Tibial nerve (tissue), 4 donors: Measurements from ENCODE around the gene BCOR. TPM values are rescaled to one million over a fixed set of nuclear protein-coding genes. Genes with fewer than 3 reads are reported as not detected.

Experiments used
- DNase-seq, 2 donors: peaks; one replicate each; pipeline ENCODE4 v3.0.0-alpha.2; 2019; ENCODE audit warnings: low spot score in 2 of 2
- H3K27ac ChIP-seq, 4 donors: fragments of 200-600 bp; sonication (generic) in 3 of 4; one replicate each; pipeline ENCODE4 v1.5.1; 2017 to 2019; ENCODE audit warnings: mild to moderate bottlenecking in 1 of 4
- H3K27me3 ChIP-seq, 2 donors: fragments of 200-600 bp; sonication (generic) in 1 of 2; one replicate each; pipeline versions ENCODE4 v1.5.1 to v1.6.0; 2017 to 2019
- H3K36me3 ChIP-seq, 3 donors: fragments of 200-600 bp; sonication (generic); one replicate each; pipeline ENCODE4 v1.5.1; 2018 to 2019
- H3K4me1 ChIP-seq, 4 donors: fragments of 200-600 bp; sonication (generic) in 3 of 4; one replicate each; pipeline ENCODE4 v1.5.1; 2017 to 2019
- H3K4me3 ChIP-seq, 4 donors: fragments of 200-600 bp; sonication (generic) in 3 of 4; one replicate each; pipeline ENCODE4 v1.5.1; 2017 to 2019; ENCODE audit warnings: mild to moderate bottlenecking in 1 of 4, moderate library complexity in 1 of 4
- H3K9me3 ChIP-seq, 4 donors: fragments of 200-600 bp; sonication (generic) in 3 of 4; one replicate each; pipeline ENCODE4 v1.5.1; 2017 to 2019
- EP300 ChIP-seq, 2 donors: sonication (generic); formaldehyde crosslinking; IDR thresholded peaks; one replicate each; pipeline ENCODE4 v1.6.1; 2017; ENCODE audit warnings: antibody characterized with exemption in 2 of 2, mild to moderate bottlenecking in 1 of 2
- POLR2A ChIP-seq, 2 donors: fragments of 450-650 bp; IDR thresholded peaks; one replicate each; pipeline ENCODE4 v1.6.1; 2017; ENCODE audit warnings: antibody characterized with exemption in 2 of 2, mild to moderate bottlenecking in 2 of 2, moderate library complexity in 2 of 2
- WGBS, 2 donors: methylation state at CpG; one replicate each; pipeline ENCODE4 v1.1.5; 2018; 5-methylcytosine and 5-hydroxymethylcytosine counted together
- total RNA-seq, 4 donors: library from RNA; depleted of rRNA; stranded (reverse); fragments of >200 nt; gene quantifications; one replicate each; pipeline ENCODE4 v1.1.0, GENCODE V29; 2016
- TF ChIP-seq, protein P1 (sequence below), 5 experiments: fragments of 200-600 bp in 3 of 5; fragments of 450-650 bp in 2 of 5; sonication (generic) in 3 of 5; IDR thresholded peaks; one replicate each; pipeline ENCODE4 v1.5.1; 2016 to 2019; ENCODE audit warnings: antibody characterized with exemption in 5 of 5, mild to moderate bottlenecking in 3 of 5, moderate library complexity in 2 of 5

BCOR gene
- total RNA-seq, 4 donors from 2014 or later = 16.2 to 34.7 (median 23.7) TPM

DNA sequence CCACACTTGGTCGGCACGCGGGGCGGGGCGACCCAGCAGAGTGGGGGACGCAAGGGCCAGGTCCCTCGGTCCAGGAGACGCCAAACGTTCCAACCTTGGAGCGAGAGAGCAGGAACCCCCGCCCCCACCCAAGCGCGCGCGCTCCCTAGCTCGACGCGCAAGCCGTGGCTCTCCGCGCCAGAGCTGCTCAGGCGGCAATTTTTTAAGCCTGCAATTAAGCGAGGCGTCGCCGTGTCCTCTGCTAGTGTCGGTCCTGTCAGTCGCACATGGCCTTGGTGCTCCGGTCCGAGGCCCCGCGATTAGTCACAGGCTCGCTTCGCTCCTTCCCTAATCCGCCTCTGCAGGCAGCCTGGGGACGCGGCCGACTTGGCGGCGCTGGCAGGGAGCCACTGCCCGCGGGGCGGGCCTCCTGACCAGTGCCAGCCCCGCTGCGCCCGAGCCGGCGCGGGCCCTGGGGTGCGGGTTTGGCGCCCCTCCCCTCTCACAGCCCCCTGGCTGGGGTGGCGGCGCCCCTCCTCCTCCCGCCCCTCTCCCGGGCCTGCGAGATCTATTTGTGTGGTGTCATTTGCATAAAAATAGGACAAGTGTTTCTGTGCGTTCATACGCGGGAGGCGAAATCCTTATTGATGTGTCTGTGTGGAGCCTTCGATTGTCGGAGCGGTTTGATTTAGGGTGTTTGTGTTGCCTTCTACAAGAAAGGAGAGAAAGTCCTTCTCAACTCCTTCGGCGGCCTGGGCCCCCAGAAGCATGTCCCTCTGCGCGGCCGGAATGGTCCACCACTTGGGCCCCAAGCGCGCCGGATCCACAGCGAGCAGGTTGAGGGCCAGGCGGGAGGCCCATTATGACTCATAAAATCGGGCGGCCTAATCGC is 9.8 kb upstream of the BCOR start:
- peaks cover 0 to 46% of the 10 kb centered on the region in 2 donors for H3K27me3 ChIP-seq
- peaks cover 0 to 22% (median 10%) of the 10 kb centered on the region in 4 donors for H3K4me1 ChIP-seq
- no peaks in the 10 kb centered on the region for H3K36me3 ChIP-seq
- WGBS, 2 donors = 4 to 22% methylated on average over 15 to 55 of the region's 76 CpGs
- DNase-seq = no peak
- no peaks in the 10 kb centered on the region for H3K9me3 ChIP-seq
- TF ChIP-seq POLR2A (IDR thresholded peaks at IDR 0.05) (no peak), EP300 (IDR thresholded peaks at IDR 0.05) (no peak)
- TF ChIP-seq, protein P1, sequence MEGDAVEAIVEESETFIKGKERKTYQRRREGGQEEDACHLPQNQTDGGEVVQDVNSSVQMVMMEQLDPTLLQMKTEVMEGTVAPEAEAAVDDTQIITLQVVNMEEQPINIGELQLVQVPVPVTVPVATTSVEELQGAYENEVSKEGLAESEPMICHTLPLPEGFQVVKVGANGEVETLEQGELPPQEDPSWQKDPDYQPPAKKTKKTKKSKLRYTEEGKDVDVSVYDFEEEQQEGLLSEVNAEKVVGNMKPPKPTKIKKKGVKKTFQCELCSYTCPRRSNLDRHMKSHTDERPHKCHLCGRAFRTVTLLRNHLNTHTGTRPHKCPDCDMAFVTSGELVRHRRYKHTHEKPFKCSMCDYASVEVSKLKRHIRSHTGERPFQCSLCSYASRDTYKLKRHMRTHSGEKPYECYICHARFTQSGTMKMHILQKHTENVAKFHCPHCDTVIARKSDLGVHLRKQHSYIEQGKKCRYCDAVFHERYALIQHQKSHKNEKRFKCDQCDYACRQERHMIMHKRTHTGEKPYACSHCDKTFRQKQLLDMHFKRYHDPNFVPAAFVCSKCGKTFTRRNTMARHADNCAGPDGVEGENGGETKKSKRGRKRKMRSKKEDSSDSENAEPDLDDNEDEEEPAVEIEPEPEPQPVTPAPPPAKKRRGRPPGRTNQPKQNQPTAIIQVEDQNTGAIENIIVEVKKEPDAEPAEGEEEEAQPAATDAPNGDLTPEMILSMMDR (IDR thresholded peaks at IDR 0.05) = no peak
- peak overlapping the region; percentile 31 to 93 (median 82) for H3K27ac ChIP-seq
- peak overlapping the region in 3 of 4 donors; percentile 11 to 74 (median 54) for H3K4me3 ChIP-seq

DNA sequence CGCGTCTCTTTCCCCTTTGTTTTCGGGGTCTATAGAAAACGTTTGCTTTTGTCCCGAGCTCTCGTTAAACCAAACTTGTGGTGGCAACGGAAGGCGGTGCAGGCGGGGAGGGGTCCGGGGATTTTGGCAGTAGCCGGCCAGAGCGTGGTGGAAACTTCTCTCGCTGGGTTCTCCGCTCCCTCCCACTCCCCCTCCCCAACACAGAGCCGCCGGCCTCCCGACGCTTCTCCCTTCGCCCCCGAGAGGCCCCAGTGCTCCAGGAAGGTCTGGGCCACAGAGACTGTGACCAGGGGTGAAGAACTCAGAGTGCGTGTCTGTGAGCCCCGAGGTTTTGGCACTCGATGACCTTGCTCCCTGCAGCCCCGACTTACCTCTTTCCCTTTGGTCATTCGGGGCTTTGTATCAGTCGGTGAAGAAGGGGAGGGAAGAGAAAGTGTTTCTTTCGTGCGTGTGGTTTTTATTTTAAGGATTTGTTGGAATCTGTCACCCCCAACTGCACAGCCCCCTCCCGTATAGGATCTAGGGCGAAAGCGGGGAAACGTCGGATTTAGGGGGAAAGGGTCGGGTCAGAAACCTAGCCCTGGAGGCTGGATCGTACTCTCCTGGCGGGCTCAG is 9.0 kb upstream of the BCOR start:
- WGBS, 2 donors = 1 to 12% methylated on average over 20 to 36 of the region's 36 CpGs
- H3K4me1 ChIP-seq = peaks cover 0 to 22% (median 10%) of the 10 kb centered on the region in 4 donors
- H3K27ac ChIP-seq = peak overlapping the region; percentile 31 to 93 (median 80)
- peaks cover 0 to 54% of the 10 kb centered on the region in 2 donors for H3K27me3 ChIP-seq
- H3K9me3 ChIP-seq = no peaks in the 10 kb centered on the region
- no peak for TF ChIP-seq POLR2A (IDR thresholded peaks at IDR 0.05)
- TF ChIP-seq EP300 (IDR thresholded peaks at IDR 0.05) = no peak
- TF ChIP-seq, protein P1 (IDR thresholded peaks at IDR 0.05) = no peak
- no peak for DNase-seq
- H3K4me3 ChIP-seq = peak overlapping the region; percentile 30 to 74 (median 44)
- H3K36me3 ChIP-seq = no peaks in the 10 kb centered on the region

DNA sequence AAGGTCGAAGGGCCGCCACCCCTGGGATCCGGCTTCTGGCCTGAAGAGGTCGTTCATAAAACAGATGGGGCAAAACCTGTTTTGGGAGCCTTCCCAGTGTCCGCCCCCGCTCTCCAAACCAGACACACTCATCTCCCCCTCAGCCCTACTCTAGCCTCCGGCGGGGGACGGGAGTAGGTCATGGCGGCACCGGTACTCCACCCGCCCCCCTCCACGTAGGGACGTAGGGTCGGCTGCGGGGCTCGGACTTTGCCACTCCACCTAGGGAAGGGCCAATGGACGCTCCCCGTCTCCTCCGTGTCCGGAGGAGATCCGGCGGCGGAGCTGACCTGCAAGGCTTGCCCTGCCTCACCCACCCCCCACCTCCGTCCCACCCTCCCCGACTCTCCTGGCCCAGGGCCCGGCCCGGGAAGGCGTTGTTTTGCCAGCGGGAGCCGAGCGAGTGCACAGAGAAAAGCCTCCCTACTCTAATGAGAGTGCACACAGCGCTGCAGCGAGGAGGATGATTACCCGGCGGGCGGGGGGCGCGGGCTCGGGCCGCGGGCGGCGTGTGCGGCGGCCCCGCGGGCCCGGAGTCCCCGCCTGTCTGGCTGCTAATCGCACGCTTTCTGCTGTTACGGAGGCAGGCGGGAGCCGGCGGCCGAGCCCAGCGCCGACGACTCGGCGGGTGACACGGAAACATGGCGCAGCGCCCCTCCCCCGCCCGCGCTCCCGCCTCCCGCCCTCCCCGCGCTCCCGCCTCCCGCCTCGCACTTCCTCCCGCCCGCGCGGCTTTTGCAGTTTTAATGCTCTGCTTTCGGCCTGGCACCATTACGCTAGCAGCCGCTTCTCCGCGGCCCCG is 8.3 kb upstream of the BCOR start:
- Histone ChIP-seq H3K27ac (peak overlapping the region; percentile 9 to 93 (median 80)), H3K27me3 (peaks cover 0 to 61% of the 10 kb centered on the region in 2 donors), H3K36me3 (no peaks in the 10 kb centered on the region), H3K4me3 (peak overlapping the region; percentile 33 to 74 (median 52)), H3K4me1 (peaks cover 0 to 24% (median 10%) of the 10 kb centered on the region in 4 donors), H3K9me3 (no peaks in the 10 kb centered on the region)
- 0 to 15% methylated on average over 6 to 40 of the region's 85 CpGs for WGBS, 2 donors
- TF ChIP-seq POLR2A (IDR thresholded peaks at IDR 0.05) (no peak), EP300 (IDR thresholded peaks at IDR 0.05) (peak in 1 of 2 donors; percentile 18)
- peak; percentile 51 to 52 for DNase-seq

DNA sequence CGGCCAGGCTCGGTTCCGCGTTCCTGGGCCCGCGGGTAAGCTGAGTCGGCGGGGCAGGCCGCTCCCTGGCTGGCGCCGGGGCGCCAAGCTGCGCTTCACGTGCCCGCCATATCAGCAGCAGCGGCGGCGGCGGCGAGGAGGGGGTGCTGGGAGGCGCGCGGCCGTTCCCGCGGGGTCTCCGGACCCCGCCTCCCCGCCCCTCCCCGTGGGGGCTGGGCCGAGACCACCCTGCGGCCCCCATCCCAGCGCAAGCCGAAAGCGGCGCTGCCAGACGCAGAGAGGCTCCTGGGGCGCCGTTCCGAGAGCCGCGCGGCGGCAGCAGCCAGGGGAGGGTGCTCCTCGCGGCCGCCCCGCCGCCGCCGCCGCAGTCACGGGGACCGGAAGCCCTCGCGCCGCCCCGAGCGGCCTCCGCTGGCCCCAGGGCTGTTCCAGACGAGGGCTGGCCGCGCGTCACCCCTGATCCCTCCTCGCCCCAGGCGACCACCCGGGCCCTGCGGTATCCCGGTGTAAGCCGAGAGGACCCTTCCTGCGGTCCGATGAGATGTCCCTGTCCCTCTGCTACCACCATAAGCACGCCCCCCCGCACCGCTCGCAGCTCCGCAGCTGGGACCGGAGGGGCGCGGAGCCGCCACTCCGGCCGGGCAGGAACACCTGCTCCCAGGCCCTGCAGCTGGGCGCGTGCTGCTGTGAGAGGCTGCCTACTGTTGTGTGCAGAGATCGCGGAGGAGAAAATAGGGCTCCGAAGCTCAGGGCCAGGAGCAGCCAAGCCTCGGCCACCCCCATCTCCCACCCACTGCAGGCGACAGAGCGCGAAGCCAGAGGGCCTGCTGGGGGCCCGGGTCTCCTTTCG is 7.5 kb upstream of the BCOR start:
- Histone ChIP-seq H3K4me3 (peak overlapping the region; percentile 33 to 74 (median 52)), H3K4me1 (peaks cover 0 to 32% (median 10%) of the 10 kb centered on the region in 4 donors), H3K27me3 (peaks cover 0 to 67% of the 10 kb centered on the region in 2 donors), H3K36me3 (no peaks in the 10 kb centered on the region), H3K9me3 (no peaks in the 10 kb centered on the region), H3K27ac (peak overlapping the region; percentile 9 to 93 (median 72))
- WGBS, 2 donors = 4% methylated on average over 24 of the region's 94 CpGs; no CpG with 5 or more reads in 1 of the 2 donors
- TF ChIP-seq EP300 (IDR thresholded peaks at IDR 0.05) = peak in 1 of 2 donors; percentile 16
- TF ChIP-seq, protein P1 (IDR thresholded peaks at IDR 0.05) = no peak
- DNase-seq = no peak
